Stimulated activated memory B cell treated with anti-CD40 and anti-IgM and Interleukin-4, amounts not matched to agents 10 μg/mL and 1 μg/mL and 100 μg/mL, for 72 hours (primary cell): Measurements from ENCODE around the gene EIF4H.

Experiments used
- ATAC-seq: fragments of 150-1000 bp; cut with Tn5 transposase; 2 replicates; pipeline ENCODE4 v1.10.0; 2021
- H3K27ac Mint-ChIP-seq: one replicate; pipeline ENCODE4 v1.8.0; 2022; ENCODE audit warnings: mild to moderate bottlenecking, mixed read lengths
- H3K27me3 Mint-ChIP-seq: one replicate; pipeline ENCODE4 v1.8.0; 2022; ENCODE audit warnings: mixed read lengths
- H3K36me3 Mint-ChIP-seq: one replicate; pipeline ENCODE4 v1.8.0; 2022; ENCODE audit warnings: mixed read lengths
- H3K4me1 Mint-ChIP-seq: one replicate; pipeline ENCODE4 v1.8.0; 2022; ENCODE audit warnings: mixed read lengths
- H3K4me3 Mint-ChIP-seq: one replicate; pipeline ENCODE4 v1.8.0; 2022; ENCODE audit warnings: mild to moderate bottlenecking, moderate library complexity, mixed read lengths
- H3K9me3 Mint-ChIP-seq: one replicate; pipeline ENCODE4 v1.8.0; 2022; ENCODE audit warnings: mixed read lengths

EIF4H gene

DNA sequence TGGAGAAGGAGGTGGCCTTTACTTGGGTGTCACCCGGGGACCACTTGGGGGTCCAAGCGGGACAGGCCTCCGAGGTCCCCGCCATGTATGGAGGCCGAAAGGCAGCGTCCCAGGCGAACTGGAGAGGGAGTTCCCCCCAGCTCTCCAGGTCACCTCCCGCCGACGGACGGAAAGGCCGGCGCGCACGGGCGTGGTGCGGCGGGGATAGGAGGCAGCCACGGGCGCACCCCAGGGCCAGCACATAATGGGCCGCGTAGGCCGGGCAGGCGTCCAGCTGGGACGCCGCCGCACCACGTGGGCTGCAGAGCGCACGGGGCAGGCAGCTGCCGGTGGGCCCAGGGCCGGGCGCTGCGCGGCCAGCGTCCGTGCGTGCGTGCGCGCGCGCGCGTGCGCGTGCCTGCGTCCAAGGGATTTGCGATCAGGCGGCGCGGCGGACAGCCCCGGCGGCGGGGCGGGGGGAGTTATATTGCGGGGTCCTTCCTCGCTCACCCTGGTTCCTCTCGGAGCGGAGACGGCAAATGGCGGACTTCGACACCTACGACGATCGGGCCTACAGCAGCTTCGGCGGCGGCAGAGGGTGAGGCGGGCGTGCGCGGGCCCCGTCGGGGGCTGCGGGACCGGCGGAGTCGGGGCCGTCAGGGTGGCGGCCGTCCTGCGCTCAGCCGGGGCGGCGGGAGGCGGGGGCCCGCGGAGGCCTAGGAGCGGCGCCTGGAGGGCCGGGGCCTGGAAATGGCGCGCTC, at the start of gene EIF4H:
Gene EIF4H (plus strand): TSS at position 491 of the 740 bp plus-strand sequence. CDS start 28 bp downstream, at position 519.
- Mint-ChIP-seq H3K9me3 (no peaks in the 10 kb centered on the region), H3K4me3 (peak within 1 kb of the TSS; percentile 95), H3K36me3 (peaks cover 10% of the 10 kb centered on the region), H3K27ac (peak within 1 kb of the TSS; percentile 91), H3K27me3 (no peaks in the 10 kb centered on the region), H3K4me1 (peaks cover 37% of the 10 kb centered on the region)
- ATAC-seq = peak; percentile 96

DNA sequence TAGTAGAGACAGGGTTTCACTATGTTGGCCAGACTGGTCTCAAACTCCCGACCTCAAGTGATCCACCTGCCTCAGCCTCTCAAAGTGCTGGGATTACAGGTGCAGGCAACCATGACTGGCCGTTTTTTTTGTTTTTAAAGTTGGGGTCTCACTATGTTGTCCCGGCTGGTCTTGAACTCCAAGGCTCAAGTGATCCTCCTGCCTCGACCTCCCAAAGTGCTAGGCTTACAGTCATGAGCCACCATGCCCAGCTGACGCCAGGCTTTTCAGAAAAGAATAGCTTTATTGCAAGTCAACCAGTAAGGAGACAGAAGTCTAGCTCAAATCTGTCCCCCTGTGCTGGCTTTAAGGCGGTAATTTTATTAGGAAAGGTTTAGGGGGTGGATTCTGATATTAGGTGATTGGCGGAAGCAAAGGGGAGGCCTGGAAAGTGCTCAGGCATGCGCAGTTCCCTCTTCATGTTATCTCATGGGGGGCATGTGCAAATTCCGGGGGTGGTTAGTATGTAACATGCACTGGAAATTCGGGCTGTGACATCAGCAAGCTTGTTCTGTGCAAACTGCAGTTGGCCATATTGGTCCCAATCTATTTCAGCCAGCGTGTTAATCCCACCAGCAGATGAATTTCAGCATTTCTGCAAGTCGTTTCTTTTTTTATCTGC, 47.8 kb upstream of the EIF4H start:
- no peak overlapping the region for H3K27ac Mint-ChIP-seq
- ATAC-seq = no peak
- no peak overlapping the region for H3K4me3 Mint-ChIP-seq
- H3K27me3 Mint-ChIP-seq = no peaks in the 10 kb centered on the region
- H3K4me1 Mint-ChIP-seq = peaks cover 8% of the 10 kb centered on the region
- H3K9me3 Mint-ChIP-seq = no peaks in the 10 kb centered on the region
- peaks cover 11% of the 10 kb centered on the region for H3K36me3 Mint-ChIP-seq

DNA sequence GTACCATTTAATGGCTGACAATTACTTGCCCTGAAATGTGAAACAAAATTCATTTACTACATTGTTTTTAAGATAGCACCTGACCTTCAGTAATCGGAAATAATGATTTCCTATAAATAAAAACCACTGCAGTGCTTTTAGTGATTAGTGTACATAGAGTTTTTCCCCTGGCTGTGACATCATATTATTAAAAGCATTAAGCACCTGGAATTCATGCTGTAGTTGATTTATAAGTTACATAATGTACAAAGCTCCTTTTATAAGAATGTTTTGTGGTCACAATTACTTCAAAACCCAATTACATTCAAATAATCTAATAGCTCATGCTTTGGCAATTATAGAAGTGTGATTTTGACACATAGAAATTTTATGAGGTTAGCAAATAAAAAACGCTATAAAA, 44.3 kb upstream of the EIF4H start:
- no peak for ATAC-seq
- H3K36me3 Mint-ChIP-seq = no peaks in the 10 kb centered on the region

DNA sequence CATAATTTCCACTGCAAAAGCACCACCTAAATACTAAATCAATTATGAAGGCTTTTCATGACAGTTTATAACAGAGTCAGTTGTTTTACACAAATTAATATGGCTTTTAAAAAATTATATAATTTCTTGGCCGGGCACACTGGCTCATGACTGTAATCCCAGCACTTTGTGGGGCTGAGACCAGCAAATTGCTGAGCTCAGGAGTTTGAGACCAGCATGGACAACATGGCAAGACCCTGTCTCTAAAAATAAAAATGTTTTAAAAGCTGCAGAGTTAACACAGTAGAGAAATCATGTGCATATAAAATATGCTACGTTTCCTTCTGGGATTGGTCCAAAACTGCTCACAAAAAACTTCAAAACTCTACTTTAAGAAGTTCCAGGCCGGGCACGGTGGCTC, 43.6 kb upstream of the EIF4H start:
- Mint-ChIP-seq H3K4me1 (peaks cover 6% of the 10 kb centered on the region), H3K36me3 (no peaks in the 10 kb centered on the region), H3K9me3 (no peaks in the 10 kb centered on the region), H3K4me3 (no peak overlapping the region), H3K27ac (no peak overlapping the region), H3K27me3 (no peaks in the 10 kb centered on the region)
- no peak for ATAC-seq

More for the DNA sequence above, 44.3 kb upstream of the EIF4H start:
- Mint-ChIP-seq H3K9me3 (no peaks in the 10 kb centered on the region), H3K4me1 (peaks cover 6% of the 10 kb centered on the region), H3K4me3 (no peak overlapping the region), H3K27me3 (no peaks in the 10 kb centered on the region), H3K27ac (no peak overlapping the region)

DNA sequence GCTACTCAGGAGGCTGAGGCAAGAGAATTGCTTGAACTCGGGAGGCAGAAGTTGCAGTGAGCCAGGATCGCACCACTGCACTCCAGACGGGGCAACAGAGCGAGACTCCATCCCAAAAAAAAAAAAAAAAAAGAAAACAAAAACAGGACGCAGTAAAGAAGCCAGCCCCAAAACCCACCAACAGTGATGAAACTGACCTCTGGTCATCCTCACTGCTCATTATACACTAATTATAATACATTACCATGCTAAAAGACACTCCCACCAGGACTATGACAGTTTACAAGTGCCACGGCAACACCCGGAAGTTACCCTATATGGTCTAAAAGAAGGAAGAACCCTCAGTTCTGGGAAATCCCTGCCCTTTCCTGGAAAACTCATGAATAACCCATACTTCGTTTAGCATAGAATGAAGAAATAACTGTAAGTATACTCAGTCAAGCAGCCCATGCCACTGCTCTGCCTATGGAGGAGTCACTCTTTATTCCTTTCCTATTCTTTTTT, 40.0 kb upstream of the EIF4H start:
- Mint-ChIP-seq H3K4me3 (no peak overlapping the region), H3K36me3 (no peaks in the 10 kb centered on the region), H3K4me1 (peaks cover 6% of the 10 kb centered on the region), H3K9me3 (no peaks in the 10 kb centered on the region), H3K27me3 (no peaks in the 10 kb centered on the region), H3K27ac (no peak overlapping the region)
- ATAC-seq = no peak

DNA sequence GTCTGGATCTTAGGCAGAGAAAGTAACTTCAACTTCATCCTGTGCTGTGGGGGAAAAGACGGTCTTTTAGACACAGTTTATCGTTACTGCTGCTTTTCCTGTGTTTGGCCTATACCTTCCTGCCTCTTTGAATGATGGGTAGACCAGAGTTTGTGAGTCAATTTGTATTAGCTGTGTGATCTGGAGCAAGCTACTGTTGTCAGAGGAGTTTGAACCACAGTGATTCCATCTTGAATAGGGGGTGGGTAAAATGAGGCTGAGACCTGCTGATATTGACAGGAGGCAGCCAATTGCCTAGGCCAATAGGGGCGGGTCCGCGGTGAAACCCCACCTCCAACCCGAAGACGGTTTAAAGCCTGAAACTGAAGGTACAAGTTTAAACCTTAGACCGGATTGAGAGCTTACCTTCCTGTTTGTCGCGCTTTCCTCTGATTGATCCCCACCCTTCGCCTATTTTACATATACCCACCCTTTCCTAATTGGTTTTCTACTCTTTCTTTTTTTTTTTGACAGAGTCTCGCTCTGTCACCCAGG, 35.8 kb upstream of the EIF4H start:
- Mint-ChIP-seq H3K4me1 (peaks cover 11% of the 10 kb centered on the region), H3K27me3 (no peaks in the 10 kb centered on the region), H3K36me3 (no peaks in the 10 kb centered on the region), H3K9me3 (no peaks in the 10 kb centered on the region), H3K4me3 (no peak overlapping the region), H3K27ac (no peak overlapping the region)
- no peak for ATAC-seq

DNA sequence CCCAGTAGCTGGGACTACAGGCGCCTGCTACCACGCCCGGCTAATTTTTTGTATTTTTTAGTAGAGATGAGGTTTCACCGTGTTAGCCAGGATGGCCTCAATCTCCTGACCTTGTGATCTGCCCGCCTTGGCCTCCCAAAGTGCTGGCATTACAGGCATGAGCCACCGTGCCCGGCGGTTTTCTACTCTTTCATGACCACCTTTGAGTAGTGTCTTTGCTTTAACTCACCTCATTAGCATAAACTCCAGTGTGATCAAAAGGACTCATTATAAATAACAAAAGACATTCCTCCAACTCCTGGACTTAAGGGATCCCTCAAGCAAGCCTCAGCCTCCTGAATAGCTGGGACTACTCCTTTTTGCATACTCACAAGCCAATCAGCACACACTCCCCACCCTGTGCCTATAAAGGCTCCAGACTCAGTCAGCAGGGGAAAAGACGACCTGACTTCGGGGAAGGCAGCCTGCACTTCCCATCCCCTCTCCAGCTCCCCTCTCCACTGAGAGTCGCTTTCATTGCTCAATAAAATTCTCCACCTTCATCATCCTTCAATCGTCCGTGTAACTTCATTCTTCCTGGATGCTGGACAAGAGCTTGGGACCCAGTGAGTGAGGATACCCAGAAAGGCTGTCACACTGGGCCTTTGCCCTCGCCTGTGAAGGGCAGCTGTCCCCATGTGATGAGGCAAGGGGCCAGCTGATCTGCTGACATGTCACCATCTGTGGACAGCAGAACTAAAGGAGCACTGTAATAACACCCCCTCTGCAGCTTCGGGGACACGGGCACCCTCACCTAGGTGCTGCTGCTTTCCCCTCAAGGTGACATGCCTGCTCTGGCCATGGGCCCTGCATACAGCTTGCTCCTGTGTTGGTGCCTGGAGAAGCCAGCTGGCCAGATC, 35.0 kb upstream of the EIF4H start:
- Mint-ChIP-seq H3K27ac (no peak overlapping the region), H3K27me3 (no peaks in the 10 kb centered on the region), H3K4me1 (peaks cover 8% of the 10 kb centered on the region), H3K4me3 (no peak overlapping the region), H3K9me3 (peaks cover 2% of the 10 kb centered on the region), H3K36me3 (no peaks in the 10 kb centered on the region)
- no peak for ATAC-seq

DNA sequence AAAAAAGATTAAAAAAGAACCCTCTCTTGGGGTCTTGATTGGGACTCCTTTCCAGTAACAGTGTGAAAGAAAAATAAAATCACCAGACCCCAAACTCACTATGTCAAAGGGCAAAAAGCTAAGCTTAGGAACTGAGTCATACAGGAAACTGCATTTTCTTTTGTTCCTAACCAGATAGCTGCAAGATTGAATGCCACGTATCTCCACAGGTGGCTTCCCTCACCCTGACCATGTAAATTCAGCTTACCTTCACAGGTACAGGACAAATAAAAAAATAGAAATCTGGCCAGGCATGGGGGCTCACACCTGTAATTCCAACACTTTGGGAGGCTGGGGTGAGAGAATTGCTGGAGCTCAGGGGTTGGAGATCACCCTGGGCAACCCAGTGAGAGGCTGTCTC, 32.5 kb upstream of the EIF4H start:
- Mint-ChIP-seq H3K27me3 (no peaks in the 10 kb centered on the region), H3K4me3 (no peak overlapping the region), H3K27ac (no peak overlapping the region), H3K9me3 (peaks cover 2% of the 10 kb centered on the region), H3K36me3 (no peaks in the 10 kb centered on the region), H3K4me1 (peaks cover 5% of the 10 kb centered on the region)
- ATAC-seq = no peak

DNA sequence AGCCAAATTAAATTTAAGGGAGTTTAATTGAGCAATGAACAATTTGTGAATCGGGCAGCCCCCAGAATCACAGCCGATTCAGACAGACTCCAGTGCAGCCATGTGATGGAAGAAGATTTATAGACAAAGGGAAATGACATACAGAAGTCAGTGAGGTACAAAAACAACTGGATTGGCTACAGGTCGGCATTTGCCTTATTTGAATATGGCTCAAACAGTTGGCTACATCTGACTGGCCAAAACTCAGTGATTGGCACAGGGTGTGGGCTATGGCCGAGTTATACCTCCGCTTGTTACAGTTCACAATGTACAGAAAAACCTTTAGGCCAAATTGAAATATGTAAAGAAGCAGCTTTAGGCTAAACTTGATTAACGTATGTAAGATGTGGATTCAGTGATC, 30.8 kb upstream of the EIF4H start:
- no peak for ATAC-seq
- peaks cover 5% of the 10 kb centered on the region for H3K4me1 Mint-ChIP-seq
- H3K4me3 Mint-ChIP-seq = no peak overlapping the region
- no peaks in the 10 kb centered on the region for H3K36me3 Mint-ChIP-seq
- H3K27me3 Mint-ChIP-seq = no peaks in the 10 kb centered on the region
- H3K27ac Mint-ChIP-seq = no peak overlapping the region
- H3K9me3 Mint-ChIP-seq = peaks cover 2% of the 10 kb centered on the region

DNA sequence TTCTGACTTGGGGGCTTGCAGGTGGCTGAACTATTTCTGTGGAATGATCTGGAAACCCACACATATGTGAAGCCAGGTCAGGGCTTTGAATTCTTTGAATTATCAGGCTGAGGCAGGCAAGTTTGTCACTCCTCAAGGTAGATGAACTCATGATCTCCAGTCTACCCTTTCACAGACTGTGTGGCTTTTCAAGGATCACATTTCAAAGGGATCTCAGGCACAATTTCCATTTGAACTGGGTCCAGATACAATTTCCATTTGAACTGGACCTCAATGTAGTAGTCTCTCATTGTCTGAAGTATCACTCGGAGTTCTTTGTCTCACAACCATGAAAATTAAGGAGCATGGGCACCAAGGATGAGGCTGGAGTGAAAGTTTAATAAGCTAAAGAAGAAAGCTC, 25.7 kb upstream of the EIF4H start:
- H3K4me1 Mint-ChIP-seq = peaks cover 5% of the 10 kb centered on the region
- H3K36me3 Mint-ChIP-seq = no peaks in the 10 kb centered on the region
- no peak overlapping the region for H3K27ac Mint-ChIP-seq
- H3K27me3 Mint-ChIP-seq = peaks cover 10% of the 10 kb centered on the region
- no peak overlapping the region for H3K4me3 Mint-ChIP-seq
- ATAC-seq = no peak
- H3K9me3 Mint-ChIP-seq = peaks cover 2% of the 10 kb centered on the region

DNA sequence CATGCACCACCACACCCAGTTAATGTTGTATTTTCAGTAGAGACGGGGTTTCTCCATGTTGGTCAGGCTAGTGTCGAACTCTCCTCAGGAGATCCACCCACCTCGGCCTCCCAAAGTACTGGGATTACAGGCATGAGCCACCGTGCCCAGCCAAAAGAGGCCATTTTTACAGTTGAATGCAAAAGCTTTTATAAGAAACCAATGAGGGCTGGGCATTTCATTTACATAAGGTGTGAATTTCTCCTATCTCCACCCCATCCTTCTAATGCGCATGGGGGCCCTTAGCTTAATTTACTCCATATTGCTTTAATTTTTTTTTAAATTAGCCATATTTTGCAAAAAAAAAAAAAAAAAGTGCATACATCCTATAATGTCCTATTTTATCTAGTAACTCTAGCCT, 25.1 kb upstream of the EIF4H start:
- Mint-ChIP-seq H3K4me1 (peaks cover 5% of the 10 kb centered on the region), H3K27ac (no peak overlapping the region), H3K27me3 (peaks cover 16% of the 10 kb centered on the region), H3K9me3 (peaks cover under 1% of the 10 kb centered on the region), H3K36me3 (no peaks in the 10 kb centered on the region), H3K4me3 (no peak overlapping the region)
- no peak for ATAC-seq

DNA sequence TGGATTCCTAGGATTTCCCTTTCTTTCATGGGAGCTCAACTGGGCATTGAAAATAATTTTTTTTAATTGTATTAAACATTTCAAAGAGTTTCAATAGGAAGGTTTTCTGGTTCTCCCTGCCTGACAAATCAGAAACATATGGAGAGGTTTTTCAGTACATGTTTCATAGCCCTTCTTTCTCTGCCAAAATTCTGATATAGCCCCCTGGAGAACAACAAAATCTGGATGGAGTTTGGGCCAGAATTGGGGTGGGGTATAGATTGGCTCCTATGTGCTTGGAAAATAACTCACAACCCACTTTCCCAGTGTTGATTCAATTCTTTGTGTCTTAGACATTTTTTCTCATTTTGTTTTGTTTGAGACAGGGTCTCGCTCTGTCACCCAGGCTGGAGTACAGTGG, 24.6 kb upstream of the EIF4H start:
- no peaks in the 10 kb centered on the region for H3K36me3 Mint-ChIP-seq
- no peak overlapping the region for H3K27ac Mint-ChIP-seq
- no peaks in the 10 kb centered on the region for H3K9me3 Mint-ChIP-seq
- H3K4me3 Mint-ChIP-seq = no peak overlapping the region
- no peak for ATAC-seq
- H3K4me1 Mint-ChIP-seq = peaks cover 5% of the 10 kb centered on the region
- peaks cover 18% of the 10 kb centered on the region for H3K27me3 Mint-ChIP-seq

DNA sequence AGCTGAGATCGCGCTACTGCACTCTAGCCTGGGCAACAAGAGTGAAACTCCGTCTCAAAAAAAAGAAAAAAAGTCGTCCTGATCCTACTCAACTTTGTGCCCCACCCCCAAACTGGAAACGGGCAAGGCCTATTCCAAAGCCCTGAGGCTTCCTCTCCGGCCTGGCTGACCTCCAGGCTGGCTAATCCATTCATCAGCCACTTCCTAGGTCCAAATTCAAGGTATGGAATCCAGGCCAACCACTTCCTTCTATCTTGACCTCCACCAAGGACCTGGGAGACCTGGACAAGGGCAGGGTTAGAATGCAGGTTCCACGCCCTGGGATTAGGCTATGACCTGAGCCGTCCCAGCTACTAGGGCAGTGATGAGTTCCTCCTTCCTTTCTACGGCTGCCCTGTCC, 20.4 kb upstream of the EIF4H start:
- Mint-ChIP-seq H3K9me3 (no peaks in the 10 kb centered on the region), H3K36me3 (no peaks in the 10 kb centered on the region), H3K27ac (no peak overlapping the region), H3K27me3 (peaks cover 18% of the 10 kb centered on the region), H3K4me1 (peaks cover 5% of the 10 kb centered on the region), H3K4me3 (no peak overlapping the region)
- no peak for ATAC-seq

DNA sequence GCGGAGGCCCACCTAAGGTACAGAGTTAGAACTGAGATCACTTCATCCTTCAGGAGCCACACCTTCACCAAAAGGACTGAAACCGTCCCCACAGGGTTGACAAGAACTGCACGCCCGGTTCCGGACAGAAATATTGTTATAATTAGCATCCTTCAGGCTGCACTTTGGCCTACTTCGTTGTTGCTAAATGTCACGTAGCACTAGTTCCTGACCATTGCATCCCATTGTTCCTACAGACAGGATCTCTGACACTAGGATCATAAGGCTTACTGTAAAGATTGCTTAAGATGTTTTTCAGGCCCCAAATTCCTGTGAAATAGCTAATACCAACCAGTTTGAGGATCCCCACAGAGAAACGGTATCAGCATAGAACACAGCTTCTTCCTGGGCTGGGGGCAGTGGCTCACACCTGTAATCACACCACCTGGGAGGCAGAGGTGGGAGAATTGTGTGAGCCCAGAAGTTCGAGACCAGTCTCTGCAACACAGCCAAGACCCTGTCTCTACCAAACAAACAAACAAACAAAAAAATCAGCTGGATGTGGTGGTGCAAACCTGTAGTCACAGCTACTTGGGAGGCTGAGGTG, 18.3 kb upstream of the EIF4H start:
- Mint-ChIP-seq H3K27me3 (peaks cover 18% of the 10 kb centered on the region), H3K4me1 (peaks cover 5% of the 10 kb centered on the region), H3K27ac (no peak overlapping the region), H3K4me3 (no peak overlapping the region), H3K36me3 (no peaks in the 10 kb centered on the region), H3K9me3 (no peaks in the 10 kb centered on the region)
- ATAC-seq = no peak

DNA sequence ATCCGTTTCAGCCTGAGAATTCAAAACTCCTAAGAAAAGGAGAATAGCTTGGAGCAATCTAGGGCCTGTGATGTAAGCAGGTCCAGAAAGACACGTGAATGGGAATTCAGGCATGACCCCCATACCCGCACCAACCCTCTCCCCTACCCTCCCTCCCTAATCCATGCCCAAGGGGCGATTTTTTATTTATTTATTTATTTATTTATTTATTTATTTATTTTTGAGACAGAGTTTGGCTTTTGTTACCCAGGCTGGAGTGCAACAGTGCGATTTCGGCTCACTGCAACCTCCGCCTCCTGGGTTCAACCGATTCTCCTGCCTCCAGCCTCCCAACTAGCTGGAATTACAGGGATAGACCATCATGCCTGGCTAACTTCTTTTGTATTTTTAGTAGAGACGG, 16.6 kb upstream of the EIF4H start:
- Mint-ChIP-seq H3K4me1 (no peaks in the 10 kb centered on the region), H3K36me3 (no peaks in the 10 kb centered on the region), H3K9me3 (no peaks in the 10 kb centered on the region), H3K4me3 (no peak overlapping the region), H3K27ac (no peak overlapping the region), H3K27me3 (peaks cover 9% of the 10 kb centered on the region)
- ATAC-seq = no peak
